Measurements from ENCODE around the gene ZNF664. TPM values are rescaled to one million over a fixed set of nuclear protein-coding genes. Genes with fewer than 3 reads are reported as not detected.

ZNF664 gene
- total and polyA plus RNA-seq, 9 of the 15 experiments (the other 6 are each of a cell fraction or from before 2014, with no cell fraction given): 3.3 to 101 (median 63.6) TPM

DNA sequence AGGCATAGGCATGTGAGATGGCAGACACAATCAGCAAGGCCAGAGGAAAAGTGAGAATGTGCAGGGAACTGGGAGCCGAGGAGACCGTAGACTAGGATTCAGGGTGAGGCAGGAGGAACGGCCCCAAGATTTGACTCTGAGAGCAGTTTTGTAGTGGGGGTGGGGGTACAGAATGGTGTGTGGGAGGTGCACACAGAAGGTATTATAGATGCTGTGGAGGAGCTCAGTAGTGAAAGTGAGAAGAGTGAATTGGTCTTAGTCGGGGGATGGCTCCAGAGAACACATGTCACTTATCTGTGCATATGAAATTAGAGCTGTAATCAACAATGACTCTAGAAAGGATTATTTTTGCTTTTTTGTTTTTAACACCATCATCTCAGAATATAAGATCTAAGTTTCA is 11.9 kb downstream of the ZNF664 start:
- CTCF ChIA-PET (ENCODE audit: low intra/inter-chr PET ratio): interaction anchor here (1.0 kb wide), 1 partner anchor 46 kb away, joined by 3 read pairs; no protein-coding TSS in a partner anchor
- Histone ChIP-seq H3K79me2 (ENCODE audit: control insufficient read depth, insufficient read depth, low read length) (peaks cover 35% of the 10 kb centered on the region), H3K4me1 (replicated peaks in 1 of 2; ENCODE audit: control insufficient read depth in 2 of 2, insufficient read depth in 2 of 2, low read length in 2 of 2) (0 out of 5 replicates have a peak, but pooled peaks cover 0 to 3% of the 10 kb centered on the region in 2 experiments), H3K36me3 (ENCODE audit: control insufficient read depth, insufficient read depth, low read length) (peaks cover 44% of the 10 kb centered on the region), H3K9me1 (ENCODE audit: control insufficient read depth, insufficient read depth, low read length) (no peaks in the 10 kb centered on the region), H3K9me3 (replicated peaks; ENCODE audit: control insufficient read depth, insufficient read depth, low read depth, low read length) (no peaks in the 10 kb centered on the region), H3K9ac (ENCODE audit: insufficient read depth in 1 of 2, low read depth in 2 of 2, low read length in 2 of 2) (no peak overlapping the region), H3K4me2 (ENCODE audit: insufficient read depth, low read length) (no peak overlapping the region), H3K27me3 (ENCODE audit: control insufficient read depth in 2 of 2, insufficient read depth in 2 of 2, low read length in 2 of 2) (no peaks in the 10 kb centered on the region), H2AFZ (ENCODE audit: low read depth, low read length) (no peak overlapping the region), H3K27ac (ENCODE audit: extremely low read depth, low read depth, low read length) (no peak overlapping the region), H3K4me3 (no peak overlapping the region), H4K20me1 (replicated peaks; ENCODE audit: control insufficient read depth, insufficient read depth, low read length) (peaks cover 14% of the 10 kb centered on the region)
- FAIRE-seq (no peak), DNase-seq (ENCODE audit: extremely low read depth in 1 of 4, low spot score in 3 of 4) (no peak), ATAC-seq (no peak)
- POLR2A ChIA-PET: interaction anchor here (2.5 kb wide), 1 partner anchor 11 kb away, joined by 6 read pairs; no protein-coding TSS in a partner anchor
- intact Hi-C loops (cut with micrococcal nuclease): loop anchor here (2.0 to 5.0 kb wide), 2 partner anchors 78 to 184 kb away; no protein-coding TSS in a partner anchor
- no peak for TF ChIP-seq MAFF (IDR thresholded peaks at IDR 0.05; ENCODE audit: low read length)
- TF ChIP-seq XRCC5 (IDR thresholded peaks at IDR 0.05; ENCODE audit: low read depth, low read length): no peak
- no peak for TF ChIP-seq MCM7 (IDR thresholded peaks at IDR 0.05)
- TF ChIP-seq CXXC5 (CRISPR knock-in tag; IDR thresholded peaks at IDR 0.05): no peak
- no peak for TF ChIP-seq ZNF444 (CRISPR knock-in tag; IDR thresholded peaks at IDR 0.05)
- no peak for TF ChIP-seq ATF7 (IDR thresholded peaks at IDR 0.05)
- no peak for TF ChIP-seq YY1 (IDR thresholded peaks at IDR 0.05; ENCODE audit: borderline replicate concordance in 1 of 3, control insufficient read depth in 1 of 3, extremely low read depth in 1 of 3, insufficient read depth in 3 of 3, insufficient read length in 1 of 3, insufficient replicate concordance in 2 of 3, low read depth in 1 of 3, low read length in 2 of 3)
- TF ChIP-seq, protein P1, sequence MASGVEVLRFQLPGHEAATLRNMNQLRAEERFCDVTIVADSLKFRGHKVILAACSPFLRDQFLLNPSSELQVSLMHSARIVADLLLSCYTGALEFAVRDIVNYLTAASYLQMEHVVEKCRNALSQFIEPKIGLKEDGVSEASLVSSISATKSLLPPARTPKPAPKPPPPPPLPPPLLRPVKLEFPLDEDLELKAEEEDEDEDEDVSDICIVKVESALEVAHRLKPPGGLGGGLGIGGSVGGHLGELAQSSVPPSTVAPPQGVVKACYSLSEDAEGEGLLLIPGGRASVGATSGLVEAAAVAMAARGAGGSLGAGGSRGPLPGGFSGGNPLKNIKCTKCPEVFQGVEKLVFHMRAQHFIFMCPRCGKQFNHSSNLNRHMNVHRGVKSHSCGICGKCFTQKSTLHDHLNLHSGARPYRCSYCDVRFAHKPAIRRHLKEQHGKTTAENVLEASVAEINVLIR (CRISPR knock-in tag; IDR thresholded peaks at IDR 0.05): no peak
- in situ Hi-C loops (cut with MboI): no loop called here
- WGBS (ENCODE audit: insufficient coverage, low coverage, missing lambda C conversion rate): 93% methylated on average over 4 of the region's 4 CpGs
- BruUV-seq (replicated peaks): no TSS peak
